Body of pancreas (tissue), 4 donors: Measurements from ENCODE around the gene RPTOR.

ENCODE experiments used
- CTCF ChIP-seq, 7 experiments: fragments of 450-650 bp in 4 of 7; fragments of 200-600 bp in 3 of 7; sonication (generic) in 3 of 7; IDR thresholded peaks; one replicate each; pipeline ENCODE4 v1.5.1; 2016 to 2019; ENCODE audit warnings: antibody characterized with exemption in 7 of 7
- POLR2A ChIP-seq, 3 donors: fragments of 450-650 bp; IDR thresholded peaks; one replicate each; pipeline ENCODE4 v1.6.1; 2016; ENCODE audit warnings: antibody characterized with exemption in 3 of 3, mild to moderate bottlenecking in 2 of 3

- TF ChIP-seq CTCF (IDR thresholded peaks at IDR 0.05): no peak
- TF ChIP-seq POLR2A (IDR thresholded peaks at IDR 0.05): no peak
Observed at GRCh38 chr17:81000631-81001357, 456.2 kb downstream of the RPTOR start.
